Immature natural killer cell (primary cell): ENCODE data around the gene PGAM2. TPM values are rescaled to one million over a fixed set of nuclear protein-coding genes. Genes with fewer than 3 reads are reported as not detected.

ENCODE experiments used
- DNase-seq, 3 donors: peaks; one replicate each; pipeline ENCODE4 v3.0.0; 2022; ENCODE audit warnings: mixed read lengths in 1 of 3
- H3K27ac Mint-ChIP-seq, 6 donors: one replicate each; pipeline ENCODE4 v1.8.0; 2020; ENCODE audit warnings: mixed read lengths in 6 of 6, mild to moderate bottlenecking in 5 of 6, inconsistent platforms in 4 of 6, moderate library complexity in 3 of 6
- H3K27me3 Mint-ChIP-seq, 3 donors: one replicate each; pipeline ENCODE4 v1.8.0; 2020 to 2021; ENCODE audit warnings: low read depth in 3 of 3, mild to moderate bottlenecking in 3 of 3, mixed read lengths in 3 of 3, moderate library complexity in 3 of 3, inconsistent platforms in 1 of 3
- H3K36me3 Mint-ChIP-seq, 3 donors: one replicate each; pipeline ENCODE4 v1.8.0; 2020; ENCODE audit warnings: mixed read lengths in 3 of 3, inconsistent platforms in 2 of 3, mild to moderate bottlenecking in 2 of 3
- H3K4me1 Mint-ChIP-seq, 2 donors: one replicate each; pipeline ENCODE4 v1.8.0; 2020; ENCODE audit warnings: inconsistent platforms in 2 of 2, mild to moderate bottlenecking in 2 of 2, mixed read lengths in 2 of 2, moderate library complexity in 1 of 2
- H3K4me3 Mint-ChIP-seq, 5 donors: one replicate each; pipeline ENCODE4 v1.8.0; 2020; ENCODE audit warnings: mild to moderate bottlenecking in 5 of 5, mixed read lengths in 5 of 5, inconsistent platforms in 3 of 5, moderate library complexity in 3 of 5
- H3K9me3 Mint-ChIP-seq, 6 donors: one replicate each; pipeline ENCODE4 v1.8.0; 2020; ENCODE audit warnings: mild to moderate bottlenecking in 6 of 6, mixed read lengths in 6 of 6, inconsistent platforms in 4 of 6, moderate library complexity in 3 of 6
- polyA plus RNA-seq, 3 donors: library from polyadenylated mRNA; unstranded; fragments of 300-500 nt; fragmentation: Illumina TruSeq; gene quantifications; one replicate each; pipeline ENCODE4 v1.2.3, GENCODE V29; 2021

PGAM2 gene
- polyA plus RNA-seq = not detected

GRCh38 chr7:44065431-44066110, at the start of gene PGAM2:
Gene PGAM2, minus strand, starts transcription at chr7:44065567. Its CDS starts 38 bp downstream, at chr7:44065529.
- H3K4me1 Mint-ChIP-seq = peaks cover 8 to 12% of the 10 kb centered on the region in 2 donors

GRCh38 chr7:44114586-44115310, 49.4 kb upstream of the PGAM2 start:
- peaks cover 0 to 2% of the 10 kb centered on the region in 2 donors for H3K4me1 Mint-ChIP-seq
- H3K27ac Mint-ChIP-seq = no peak overlapping the region
- no peak overlapping the region for H3K4me3 Mint-ChIP-seq
- H3K36me3 Mint-ChIP-seq = peaks cover 0 to 4% (median under 1%) of the 10 kb centered on the region in 3 donors
- H3K27me3 Mint-ChIP-seq = no peaks in the 10 kb centered on the region
- DNase-seq = no peak
- peaks cover 0 to 1% (median 0%) of the 10 kb centered on the region in 6 donors for H3K9me3 Mint-ChIP-seq

More at GRCh38 chr7:44065431-44066110, at the start of gene PGAM2:
- no peaks in the 10 kb centered on the region for H3K9me3 Mint-ChIP-seq
- peak within 1 kb of the TSS in 2 of 6 donors; percentile 17 to 53 for H3K27ac Mint-ChIP-seq
- peaks cover 0 to 3% (median 0%) of the 10 kb centered on the region in 3 donors for H3K36me3 Mint-ChIP-seq
- H3K4me3 Mint-ChIP-seq = no peak within 1 kb of the TSS
- H3K27me3 Mint-ChIP-seq = peaks cover 0 to 3% (median 2%) of the 10 kb centered on the region in 3 donors
- DNase-seq = no peak

GRCh38 chr7:44113764-44114354, 48.5 kb upstream of the PGAM2 start:
- Mint-ChIP-seq H3K27ac (no peak overlapping the region), H3K36me3 (no peaks in the 10 kb centered on the region), H3K9me3 (peaks cover 0 to 1% (median 0%) of the 10 kb centered on the region in 6 donors), H3K4me1 (no peaks in the 10 kb centered on the region), H3K4me3 (no peak overlapping the region), H3K27me3 (no peaks in the 10 kb centered on the region)
- DNase-seq = no peak

GRCh38 chr7:44112997-44113763, 47.8 kb upstream of the PGAM2 start:
- Mint-ChIP-seq H3K36me3 (no peaks in the 10 kb centered on the region), H3K27me3 (no peaks in the 10 kb centered on the region), H3K9me3 (peaks cover 0 to 1% (median 0%) of the 10 kb centered on the region in 6 donors), H3K27ac (no peak overlapping the region), H3K4me1 (no peaks in the 10 kb centered on the region), H3K4me3 (no peak overlapping the region)
- DNase-seq = no peak

- no peaks in the 10 kb centered on the region for H3K9me3 Mint-ChIP-seq
- H3K27ac Mint-ChIP-seq = no peak overlapping the region
- H3K27me3 Mint-ChIP-seq = no peaks in the 10 kb centered on the region
- no peak overlapping the region for H3K4me3 Mint-ChIP-seq
- no peak for DNase-seq
- no peaks in the 10 kb centered on the region for H3K4me1 Mint-ChIP-seq
- H3K36me3 Mint-ChIP-seq = no peaks in the 10 kb centered on the region
Measured at GRCh38 chr7:44112231-44112996, 47.0 kb upstream of the PGAM2 start.

- no peaks in the 10 kb centered on the region for H3K9me3 Mint-ChIP-seq
- H3K4me1 Mint-ChIP-seq = no peaks in the 10 kb centered on the region
Measured at GRCh38 chr7:44111761-44112160, 46.4 kb upstream of the PGAM2 start.

GRCh38 chr7:44110719-44111635, 45.6 kb upstream of the PGAM2 start:
- H3K9me3 Mint-ChIP-seq = no peaks in the 10 kb centered on the region
- DNase-seq = no peak
- H3K27ac Mint-ChIP-seq = no peak overlapping the region
- H3K36me3 Mint-ChIP-seq = no peaks in the 10 kb centered on the region
- H3K4me1 Mint-ChIP-seq = no peaks in the 10 kb centered on the region
- H3K4me3 Mint-ChIP-seq = no peak overlapping the region
- peaks cover 0 to 2% (median 0%) of the 10 kb centered on the region in 3 donors for H3K27me3 Mint-ChIP-seq

More at GRCh38 chr7:44111761-44112160, 46.4 kb upstream of the PGAM2 start:
- no peaks in the 10 kb centered on the region for H3K36me3 Mint-ChIP-seq
- no peak overlapping the region for H3K4me3 Mint-ChIP-seq
- DNase-seq = no peak
- H3K27me3 Mint-ChIP-seq = no peaks in the 10 kb centered on the region
- no peak overlapping the region for H3K27ac Mint-ChIP-seq

GRCh38 chr7:44109991-44110390, 44.6 kb upstream of the PGAM2 start:
- no peaks in the 10 kb centered on the region for H3K9me3 Mint-ChIP-seq
- no peak overlapping the region for H3K27ac Mint-ChIP-seq
- H3K4me3 Mint-ChIP-seq = no peak overlapping the region
- peaks cover 0 to 9% (median 4%) of the 10 kb centered on the region in 3 donors for H3K27me3 Mint-ChIP-seq
- H3K4me1 Mint-ChIP-seq = peaks cover 0 to 6% of the 10 kb centered on the region in 2 donors
- DNase-seq = no peak
- no peaks in the 10 kb centered on the region for H3K36me3 Mint-ChIP-seq

GRCh38 chr7:44108768-44109750, 43.7 kb upstream of the PGAM2 start:
- DNase-seq = no peak
- peaks cover 0 to 9% (median 4%) of the 10 kb centered on the region in 3 donors for H3K27me3 Mint-ChIP-seq
- no peaks in the 10 kb centered on the region for H3K9me3 Mint-ChIP-seq
- no peak overlapping the region for H3K4me3 Mint-ChIP-seq
- no peak overlapping the region for H3K27ac Mint-ChIP-seq
- peaks cover 0 to 9% of the 10 kb centered on the region in 2 donors for H3K4me1 Mint-ChIP-seq
- no peaks in the 10 kb centered on the region for H3K36me3 Mint-ChIP-seq

GRCh38 chr7:44107961-44108767, 42.8 kb upstream of the PGAM2 start:
- Mint-ChIP-seq H3K27ac (no peak overlapping the region), H3K9me3 (no peaks in the 10 kb centered on the region), H3K27me3 (peaks cover 0 to 9% (median 4%) of the 10 kb centered on the region in 3 donors), H3K36me3 (no peaks in the 10 kb centered on the region), H3K4me3 (no peak overlapping the region), H3K4me1 (peaks cover 0 to 11% of the 10 kb centered on the region in 2 donors)
- DNase-seq = no peak
